GM20431 (cell line): Measurements from ENCODE around the gene DMRT3.

Experiments
- in situ Hi-C: fragments of 300-500 bp; cut with MseI, MboI; formaldehyde crosslinking; loops from one replicate; pipeline ENCODE4 v1.15.0; 2020; ENCODE audit warnings: low sequenced_read_pairs; ENCODE audit not compliant: unreplicated experiment

The DMRT3 gene

GRCh38 chr9:969310-970150, 6.9 kb upstream of the DMRT3 start:
- in situ Hi-C loops, result no loop called here

GRCh38 chr9:970151-970996, 6.1 kb upstream of the DMRT3 start:
- in situ Hi-C loops, result no loop called here

GRCh38 chr9:971901-972500, 4.5 kb upstream of the DMRT3 start:
- in situ Hi-C loops, result no loop called here

GRCh38 chr9:972501-973294, 3.8 kb upstream of the DMRT3 start:
- in situ Hi-C loops, result no loop called here

GRCh38 chr9:973295-973834, 3.1 kb upstream of the DMRT3 start:
- in situ Hi-C loops, result no loop called here

- in situ Hi-C loops, result no loop called here
Observed at GRCh38 chr9:974031-974995, 2.1 kb upstream of the DMRT3 start.

GRCh38 chr9:974996-975739, 1.3 kb upstream of the DMRT3 start:
- in situ Hi-C loops, result no loop called here

GRCh38 chr9:975740-976257, 656 bp upstream of the DMRT3 start:
- in situ Hi-C loops, result no loop called here

GRCh38 chr9:976943-977837, 735 bp downstream of the DMRT3 start:
- in situ Hi-C loops, result no loop called here

GRCh38 chr9:977838-978830, 1.7 kb downstream of the DMRT3 start:
- in situ Hi-C loops, result no loop called here

GRCh38 chr9:979983-980382, 3.5 kb downstream of the DMRT3 start:
- in situ Hi-C loops, result no loop called here

- in situ Hi-C loops, result no loop called here
Observed at GRCh38 chr9:980640-981039, 4.2 kb downstream of the DMRT3 start.

- in situ Hi-C loops, result no loop called here
Observed at GRCh38 chr9:981491-981898, 5.0 kb downstream of the DMRT3 start.

- in situ Hi-C loops, result no loop called here
Observed at GRCh38 chr9:982394-983230, 6.2 kb downstream of the DMRT3 start.

GRCh38 chr9:994005-994404, 17.6 kb downstream of the DMRT3 start:
- in situ Hi-C loops, result no loop called here
